SH-SY5Y (cell line): ENCODE data around the gene CYP26C1.

ENCODE experiments used
- GATA2 ChIP-seq: IDR thresholded peaks from 2 replicates; pipeline ENCODE4 v1.6.1; 2011; ENCODE audit warnings: mild to moderate bottlenecking, low read depth, low read length
- GATA3 ChIP-seq: IDR thresholded peaks from 2 replicates; pipeline ENCODE4 v1.6.1; 2011; ENCODE audit warnings: low read depth, mild to moderate bottlenecking, low read length, moderate library complexity

- TF ChIP-seq GATA2 (no peak), GATA3 (no peak)
Observed at GRCh38 chr10:93097386-93097785, 36.8 kb downstream of the CYP26C1 start.
